Activated CD4-positive, alpha-beta T cell treated with anti-CD3 and anti-CD28 coated beads, Interleukin-2, amount 10 ng/mL, durations not matched to agents 24 days and 14 days (primary cell): Measurements from ENCODE around the gene ARGLU1. TPM values are rescaled to one million over a fixed set of nuclear protein-coding genes. Genes with fewer than 3 reads are reported as not detected.

Experiments used
- DNase-seq: peaks from one replicate; pipeline ENCODE4 v3.0.0; 2022
- H3K27ac Mint-ChIP-seq: one replicate; pipeline ENCODE4 v1.8.0; 2022; ENCODE audit warnings: mild to moderate bottlenecking, mixed read lengths
- H3K27me3 Mint-ChIP-seq: one replicate; pipeline ENCODE4 v1.8.0; 2022; ENCODE audit warnings: mixed read lengths
- H3K36me3 Mint-ChIP-seq: one replicate; pipeline ENCODE4 v1.8.0; 2022; ENCODE audit warnings: low read depth, mild to moderate bottlenecking, mixed read lengths
- H3K4me1 Mint-ChIP-seq: one replicate; pipeline ENCODE4 v1.8.0; 2021; ENCODE audit warnings: mixed read lengths
- H3K4me3 Mint-ChIP-seq: one replicate; pipeline ENCODE4 v1.8.0; 2022; ENCODE audit warnings: mild to moderate bottlenecking, moderate library complexity, mixed read lengths
- H3K9me3 Mint-ChIP-seq: one replicate; pipeline ENCODE4 v1.8.0; 2021; ENCODE audit warnings: mixed read lengths
- intact Hi-C: fragments of 100-400 bp; cut with micrococcal nuclease; formaldehyde crosslinking; loops from one replicate; pipeline ENCODE4 v1.15.1; 2023
- total RNA-seq: library from RNA; stranded (reverse); gene quantifications from 2 replicates; pipeline ENCODE4 v1.2.3, GENCODE V29; 2022

Gene ARGLU1
- total RNA-seq, 1 donor from 2014 or later, result 96.8 TPM

GRCh38 chr13:106597186-106597585 lies 29.2 kb upstream of the ARGLU1 start:
- Mint-ChIP-seq H3K9me3 (no peaks in the 10 kb centered on the region), H3K4me1 (no peaks in the 10 kb centered on the region), H3K36me3 (no peaks in the 10 kb centered on the region), H3K27me3 (no peaks in the 10 kb centered on the region), H3K4me3 (no peak overlapping the region), H3K27ac (no peak overlapping the region)
- DNase-seq, result no peak
- intact Hi-C loops, result no loop called here

GRCh38 chr13:106596275-106596937 lies 28.5 kb upstream of the ARGLU1 start:
- H3K36me3 Mint-ChIP-seq, result no peaks in the 10 kb centered on the region
- peaks cover 2% of the 10 kb centered on the region for H3K27me3 Mint-ChIP-seq
- DNase-seq, result no peak
- H3K27ac Mint-ChIP-seq, result no peak overlapping the region
- H3K4me1 Mint-ChIP-seq, result no peaks in the 10 kb centered on the region
- intact Hi-C loops, result no loop called here
- no peak overlapping the region for H3K4me3 Mint-ChIP-seq
- no peaks in the 10 kb centered on the region for H3K9me3 Mint-ChIP-seq

GRCh38 chr13:106595625-106596024 lies 27.7 kb upstream of the ARGLU1 start:
- intact Hi-C loops, result no loop called here
- no peaks in the 10 kb centered on the region for H3K4me1 Mint-ChIP-seq
- H3K27me3 Mint-ChIP-seq, result peaks cover 2% of the 10 kb centered on the region

GRCh38 chr13:106594980-106595379 lies 27.0 kb upstream of the ARGLU1 start:
- no peaks in the 10 kb centered on the region for H3K4me1 Mint-ChIP-seq
- no peak overlapping the region for H3K4me3 Mint-ChIP-seq
- intact Hi-C loops, result no loop called here
- no peak overlapping the region for H3K27ac Mint-ChIP-seq
- no peaks in the 10 kb centered on the region for H3K36me3 Mint-ChIP-seq
- H3K27me3 Mint-ChIP-seq, result peaks cover 2% of the 10 kb centered on the region
- no peaks in the 10 kb centered on the region for H3K9me3 Mint-ChIP-seq
- DNase-seq, result no peak

More at GRCh38 chr13:106595625-106596024, 27.7 kb upstream of the ARGLU1 start:
- H3K27ac Mint-ChIP-seq, result no peak overlapping the region
- no peaks in the 10 kb centered on the region for H3K9me3 Mint-ChIP-seq
- H3K4me3 Mint-ChIP-seq, result no peak overlapping the region
- no peak for DNase-seq
- H3K36me3 Mint-ChIP-seq, result no peaks in the 10 kb centered on the region

- no peaks in the 10 kb centered on the region for H3K9me3 Mint-ChIP-seq
- H3K27ac Mint-ChIP-seq, result no peak overlapping the region
- no peaks in the 10 kb centered on the region for H3K4me1 Mint-ChIP-seq
- H3K36me3 Mint-ChIP-seq, result no peaks in the 10 kb centered on the region
- intact Hi-C loops, result no loop called here
- H3K4me3 Mint-ChIP-seq, result no peak overlapping the region
- no peak for DNase-seq
- H3K27me3 Mint-ChIP-seq, result peaks cover 2% of the 10 kb centered on the region
Observed at GRCh38 chr13:106593132-106593531, 25.2 kb upstream of the ARGLU1 start.

- Mint-ChIP-seq H3K36me3 (no peaks in the 10 kb centered on the region), H3K27ac (no peak overlapping the region), H3K27me3 (peaks cover 2% of the 10 kb centered on the region), H3K4me3 (no peak overlapping the region), H3K9me3 (peaks cover 12% of the 10 kb centered on the region), H3K4me1 (no peaks in the 10 kb centered on the region)
- no peak for DNase-seq
- intact Hi-C loops, result no loop called here
Observed at GRCh38 chr13:106591299-106591698, 23.4 kb upstream of the ARGLU1 start.

- Mint-ChIP-seq H3K4me3 (no peak overlapping the region), H3K36me3 (no peaks in the 10 kb centered on the region), H3K9me3 (peaks cover 22% of the 10 kb centered on the region), H3K27me3 (peaks cover 2% of the 10 kb centered on the region), H3K27ac (no peak overlapping the region), H3K4me1 (no peaks in the 10 kb centered on the region)
- intact Hi-C loops, result no loop called here
- no peak for DNase-seq
Observed at GRCh38 chr13:106589716-106590115, 21.8 kb upstream of the ARGLU1 start.

GRCh38 chr13:106588367-106588766 lies 20.4 kb upstream of the ARGLU1 start:
- intact Hi-C loops, result no loop called here
- H3K9me3 Mint-ChIP-seq, result peaks cover 25% of the 10 kb centered on the region
- H3K27ac Mint-ChIP-seq, result no peak overlapping the region
- no peaks in the 10 kb centered on the region for H3K4me1 Mint-ChIP-seq
- no peak for DNase-seq
- H3K27me3 Mint-ChIP-seq, result peaks cover 2% of the 10 kb centered on the region
- no peak overlapping the region for H3K4me3 Mint-ChIP-seq
- H3K36me3 Mint-ChIP-seq, result no peaks in the 10 kb centered on the region

- H3K4me1 Mint-ChIP-seq, result no peaks in the 10 kb centered on the region
- DNase-seq, result no peak
- peaks cover 25% of the 10 kb centered on the region for H3K9me3 Mint-ChIP-seq
- intact Hi-C loops, result no loop called here
- H3K4me3 Mint-ChIP-seq, result no peak overlapping the region
- H3K27me3 Mint-ChIP-seq, result peaks cover 2% of the 10 kb centered on the region
- H3K27ac Mint-ChIP-seq, result no peak overlapping the region
- H3K36me3 Mint-ChIP-seq, result no peaks in the 10 kb centered on the region
Observed at GRCh38 chr13:106587787-106588186, 19.9 kb upstream of the ARGLU1 start.

- intact Hi-C loops, result no loop called here
- DNase-seq, result no peak
- H3K4me3 Mint-ChIP-seq, result no peak overlapping the region
- no peaks in the 10 kb centered on the region for H3K27me3 Mint-ChIP-seq
- no peaks in the 10 kb centered on the region for H3K36me3 Mint-ChIP-seq
- H3K4me1 Mint-ChIP-seq, result no peaks in the 10 kb centered on the region
- no peak overlapping the region for H3K27ac Mint-ChIP-seq
- H3K9me3 Mint-ChIP-seq, result peaks cover 28% of the 10 kb centered on the region
Observed at GRCh38 chr13:106586648-106587166, 18.8 kb upstream of the ARGLU1 start.

- intact Hi-C loops, result no loop called here
- H3K36me3 Mint-ChIP-seq, result no peaks in the 10 kb centered on the region
- peaks cover 18% of the 10 kb centered on the region for H3K9me3 Mint-ChIP-seq
- H3K4me3 Mint-ChIP-seq, result no peak overlapping the region
- DNase-seq, result no peak
- H3K27ac Mint-ChIP-seq, result no peak overlapping the region
- no peaks in the 10 kb centered on the region for H3K27me3 Mint-ChIP-seq
- H3K4me1 Mint-ChIP-seq, result no peaks in the 10 kb centered on the region
Observed at GRCh38 chr13:106581225-106581624, 13.3 kb upstream of the ARGLU1 start.

GRCh38 chr13:106575896-106576295 lies 8.0 kb upstream of the ARGLU1 start:
- H3K27me3 Mint-ChIP-seq, result no peaks in the 10 kb centered on the region
- H3K27ac Mint-ChIP-seq, result no peak overlapping the region
- H3K36me3 Mint-ChIP-seq, result no peaks in the 10 kb centered on the region
- DNase-seq, result no peak
- H3K4me3 Mint-ChIP-seq, result no peak overlapping the region
- H3K9me3 Mint-ChIP-seq, result peaks cover 13% of the 10 kb centered on the region
- intact Hi-C loops, result no loop called here
- H3K4me1 Mint-ChIP-seq, result no peaks in the 10 kb centered on the region

GRCh38 chr13:106573868-106574267 lies 5.9 kb upstream of the ARGLU1 start:
- Mint-ChIP-seq H3K27me3 (no peaks in the 10 kb centered on the region), H3K36me3 (no peaks in the 10 kb centered on the region), H3K4me3 (no peak overlapping the region), H3K4me1 (peaks cover 4% of the 10 kb centered on the region), H3K9me3 (peaks cover 13% of the 10 kb centered on the region), H3K27ac (no peak overlapping the region)
- intact Hi-C loops, result no loop called here
- DNase-seq, result no peak

GRCh38 chr13:106573284-106573846 lies 5.4 kb upstream of the ARGLU1 start:
- no peak for DNase-seq
- Mint-ChIP-seq H3K4me3 (no peak overlapping the region), H3K4me1 (peaks cover 7% of the 10 kb centered on the region), H3K36me3 (no peaks in the 10 kb centered on the region), H3K9me3 (peaks cover 13% of the 10 kb centered on the region), H3K27ac (no peak overlapping the region), H3K27me3 (no peaks in the 10 kb centered on the region)
- intact Hi-C loops, result no loop called here
